SK-N-SH (cell line): ENCODE results near the gene PEX7. TPM values are rescaled to one million over a fixed set of nuclear protein-coding genes. Genes with fewer than 3 reads are reported as not detected.

Experiments used
- CTCF ChIA-PET: fragments of 300-600, 350-600 bp; formaldehyde crosslinking; extraction: SDS; loops from one replicate; lab custom pipeline; 2021; lab: Yijun Ruan, JAX
- POLR2A ChIA-PET: fragments of 350-600 bp; sonication (Branson Sonifier 250); formaldehyde crosslinking; extraction: SDS; loops from one replicate; lab custom pipeline; 2020; ENCODE audit warnings: antibody characterized with exemption, inconsistent platforms; lab: Yijun Ruan, JAX
- DNase-seq: peaks from one replicate; pipeline ENCODE4 v3.0.0; 2012
- H2AFZ ChIP-seq: fragments of 200-600 bp; sonication (generic); 2 replicates; pipeline ENCODE4 v1.8.1; 2016; ENCODE audit warnings: antibody characterized with exemption, mild to moderate bottlenecking, low read depth
- H3F3A ChIP-seq: fragments of 200-600 bp; sonication (generic); replicated peaks from 2 replicates; pipeline ENCODE3; 2016; ENCODE audit warnings: antibody characterized with exemption, mild to moderate bottlenecking; ENCODE audit not compliant: insufficient read depth
- H3K27ac ChIP-seq, 2 experiments: fragments of 200-500 bp in 1 of 2; fragments of 200-600 bp in 1 of 2; sonication (Bioruptor generic) in 1 of 2; sonication (generic), shearing (Covaris generic) in 1 of 2; 2 replicates each; pipeline versions ENCODE4 v1.5.1 to v1.6.1; 2014 to 2016; ENCODE audit warnings: low read depth in 2 of 2, inconsistent platforms in 1 of 2, low read length in 1 of 2, mild to moderate bottlenecking in 1 of 2, mixed read lengths in 1 of 2
- H3K27me3 ChIP-seq: fragments of 200-600 bp; sonication (generic), shearing (Covaris generic); 2 replicates; pipeline ENCODE4 v1.6.1; 2016; ENCODE audit warnings: mixed run types; ENCODE audit not compliant: insufficient read depth
- H3K36me3 ChIP-seq, 2 experiments: fragments of 200-500 bp in 1 of 2; fragments of 200-600 bp in 1 of 2; sonication (Bioruptor generic) in 1 of 2; sonication (generic) in 1 of 2; replicated peaks in 1 of 2; 2 replicates each; pipeline versions ENCODE3 to v1.5.1; 2014 to 2016; ENCODE audit warnings: low read length in 1 of 2, mild to moderate bottlenecking in 1 of 2; ENCODE audit not compliant: insufficient read depth in 2 of 2, control insufficient read depth in 1 of 2
- H3K4me1 ChIP-seq, 2 experiments: fragments of 200-500 bp in 1 of 2; fragments of 200-600 bp in 1 of 2; sonication (Bioruptor generic) in 1 of 2; sonication (generic), shearing (Covaris generic) in 1 of 2; 2 replicates each; pipeline versions ENCODE4 v1.5.1 to v1.6.1; 2014 to 2016; ENCODE audit warnings: low read depth in 1 of 2, low read length in 1 of 2, mixed run types in 1 of 2; ENCODE audit not compliant: insufficient read depth in 2 of 2, control insufficient read depth in 1 of 2
- H3K4me2 ChIP-seq: fragments of 200-600 bp; sonication (generic), shearing (Covaris generic); 2 replicates; pipeline ENCODE4 v1.6.1; 2017; ENCODE audit warnings: mixed run types
- H3K4me3 ChIP-seq, 2 experiments: fragments of 200-500 bp in 1 of 2; fragments of 200-600 bp in 1 of 2; sonication (Bioruptor generic) in 1 of 2; sonication (generic), shearing (Covaris generic) in 1 of 2; 2 replicates each; pipeline versions ENCODE4 v1.5.1 to v1.8.1; 2014 to 2016; ENCODE audit warnings: low read depth in 2 of 2, inconsistent platforms in 1 of 2, low read length in 1 of 2, mild to moderate bottlenecking in 1 of 2, mixed read lengths in 1 of 2, moderate library complexity in 1 of 2
- H3K79me2 ChIP-seq: fragments of 200-600 bp; sonication (generic); 2 replicates; pipeline ENCODE4 v1.8.1; 2017; ENCODE audit warnings: mild to moderate bottlenecking; ENCODE audit not compliant: insufficient read depth
- H3K9ac ChIP-seq: fragments of 200-600 bp; sonication (generic); 2 replicates; pipeline ENCODE4 v1.6.1; 2017; ENCODE audit warnings: mixed run types
- H3K9me2 ChIP-seq: fragments of 200-600 bp; sonication (generic); 2 replicates; pipeline ENCODE4 v1.6.1; 2017; ENCODE audit warnings: mixed run types
- H3K9me3 ChIP-seq: fragments of 200-600 bp; sonication (generic); 2 replicates; pipeline ENCODE4 v1.6.1; 2017; ENCODE audit warnings: mixed run types, mild to moderate bottlenecking, moderate library complexity
- H4K20me1 ChIP-seq: fragments of 200-600 bp; sonication (generic); 2 replicates; pipeline ENCODE4 v1.6.1; 2017; ENCODE audit warnings: mild to moderate bottlenecking, mixed run types; ENCODE audit not compliant: insufficient read depth
- CHD2 ChIP-seq: fragments of 150-350 bp; IDR thresholded peaks from 2 replicates; pipeline ENCODE4 v1.6.1; 2018; ENCODE audit warnings: low read length; ENCODE audit not compliant: partially characterized antibody
- ELF1 ChIP-seq: IDR thresholded peaks from 2 replicates; pipeline ENCODE4 v1.4.0; 2012
- FOSL2 ChIP-seq: IDR thresholded peaks from 2 replicates; pipeline ENCODE4 v1.4.0; 2012; ENCODE audit warnings: low read depth, mild to moderate bottlenecking, moderate library complexity, borderline replicate concordance
- FOXM1 ChIP-seq: IDR thresholded peaks from 2 replicates; pipeline ENCODE4 v1.4.0; 2012; ENCODE audit warnings: low read depth, mild to moderate bottlenecking
- GABPA ChIP-seq: IDR thresholded peaks from 2 replicates; pipeline ENCODE4 v1.4.0; 2012; ENCODE audit warnings: low read depth, mild to moderate bottlenecking
- GATA2 ChIP-seq: sonication (generic); formaldehyde crosslinking; IDR thresholded peaks from 2 replicates; pipeline ENCODE4 v1.5.0; 2020; ENCODE audit warnings: mild to moderate bottlenecking, missing genetic modification reagents
- JUND ChIP-seq: IDR thresholded peaks from 2 replicates; pipeline ENCODE4 v1.4.0; 2012
- MEF2A ChIP-seq: IDR thresholded peaks from 2 replicates; pipeline ENCODE4 v1.4.0; 2012; ENCODE audit warnings: low read depth, borderline replicate concordance
- MXI1 ChIP-seq: IDR thresholded peaks from 2 replicates; pipeline ENCODE4 v1.6.1; 2012; ENCODE audit warnings: mild to moderate bottlenecking, low read depth, low read length, improper control_type of control experiment
- POLR2AphosphoS5 ChIP-seq: IDR thresholded peaks from 2 replicates; pipeline ENCODE4 v1.6.1; 2012; ENCODE audit warnings: low read depth, low read length
- RFX5 ChIP-seq: IDR thresholded peaks from 2 replicates; pipeline ENCODE4 v1.6.1; 2012; ENCODE audit warnings: mild to moderate bottlenecking, improper control_type of control experiment, low read length
- SMC3 ChIP-seq: IDR thresholded peaks from 2 replicates; pipeline ENCODE4 v1.6.1; 2012; ENCODE audit warnings: low read depth, low read length, improper control_type of control experiment
- TAF1 ChIP-seq: IDR thresholded peaks from 2 replicates; pipeline ENCODE4 v1.6.1; 2012; ENCODE audit warnings: low read depth, mild to moderate bottlenecking, low read length, moderate library complexity, borderline replicate concordance
- ZBTB33 ChIP-seq: IDR thresholded peaks from 2 replicates; pipeline ENCODE4 v1.4.0; 2012; ENCODE audit warnings: low read depth, borderline replicate concordance
- WGBS: methylation state at CpG from one replicate; pipeline ENCODE4 v1.1.6; 2017; ENCODE audit warnings: low lambda C conversion rate; 5-methylcytosine and 5-hydroxymethylcytosine counted together
- polyA plus RNA-seq, 3 experiments: library from polyadenylated mRNA; depleted of rRNA; stranded (reverse); fragments of >200 nt; gene quantifications; 2 replicates each; pipeline ENCODE4 v1.2.3, GENCODE V29; 2012
- TF ChIP-seq, protein P1 (sequence below): IDR thresholded peaks from 2 replicates; pipeline ENCODE4 v1.4.0; 2012; ENCODE audit warnings: low read depth

The PEX7 gene
- polyA plus RNA-seq, 1 of the 3 experiments (the other 2 are of a cell fraction): 10.8 TPM

GRCh38 chr6:136866872-136867416 is 44.6 kb downstream of the PEX7 start:
- 59% methylated on average over 4 of the region's 4 CpGs for WGBS
- CTCF ChIA-PET: interaction anchor here (0.7 to 2.5 kb wide), 12 partner anchors 11 to 447 kb away, joined by 3 to 9 read pairs (median 4); partner anchors contain the start of genes MAP3K5 and SLC35D3
- TF ChIP-seq MXI1 (peak; percentile 30; the same call in 1 of the 2 replicates), ELF1 (no peak), MEF2A (no peak), CHD2 (no peak), JUND (no peak), GATA2 (CRISPR knock-in tag) (peak; percentile 41; the same call in 1 of the 2 replicates)

DNA sequence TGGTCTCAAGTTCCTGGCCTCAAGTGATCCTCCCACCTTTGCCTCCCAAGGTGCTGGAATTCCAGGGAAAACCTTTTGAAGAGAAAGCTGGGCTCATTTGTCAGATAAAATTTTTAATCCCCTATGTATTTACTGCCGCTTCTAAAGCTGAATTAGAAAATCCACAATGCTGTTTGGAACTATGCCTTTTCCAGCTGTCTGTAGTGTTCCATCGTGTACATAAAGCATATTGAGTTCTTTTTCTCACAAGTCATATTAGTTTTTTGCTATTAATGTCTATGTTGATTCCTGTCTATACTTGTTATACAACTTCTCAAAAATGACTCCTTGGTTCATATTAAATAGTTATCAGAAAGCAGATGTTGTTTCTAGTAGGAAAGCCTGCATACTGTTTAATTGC is 47.1 kb downstream of the PEX7 start:
- H4K20me1 ChIP-seq: no peaks in the 10 kb centered on the region
- no peaks in the 10 kb centered on the region for H3K79me2 ChIP-seq
- H3K4me3 ChIP-seq: no peak overlapping the region
- H3K4me1 ChIP-seq: peaks cover 4 to 14% of the 10 kb centered on the region in 2 experiments; a peak in 3 of 4 replicates
- no peaks in the 10 kb centered on the region for H3K9me2 ChIP-seq
- no peaks in the 10 kb centered on the region for H3F3A ChIP-seq
- peaks cover 24 to 28% of the 10 kb centered on the region in 2 experiments for H3K36me3 ChIP-seq
- WGBS: 90% methylated on average over 2 of the region's 2 CpGs
- ChIA-PET CTCF (interaction anchor here (1.5 kb wide), 1 partner anchor 24 kb away, joined by 3 read pairs; no protein-coding TSS in a partner anchor), POLR2A (no interaction called here)
- peak overlapping the region in 1 of 2 experiments; percentile 17; a peak in 1 of 4 replicates for H3K27ac ChIP-seq
- TF ChIP-seq RFX5 (no peak), FOXM1 (no peak), SMC3 (no peak), CHD2 (no peak), GABPA (no peak), FOSL2 (no peak), ZBTB33 (no peak), MXI1 (no peak), GATA2 (CRISPR knock-in tag) (no peak), POLR2AphosphoS5 (no peak), TAF1 (no peak)
- TF ChIP-seq, protein P1, sequence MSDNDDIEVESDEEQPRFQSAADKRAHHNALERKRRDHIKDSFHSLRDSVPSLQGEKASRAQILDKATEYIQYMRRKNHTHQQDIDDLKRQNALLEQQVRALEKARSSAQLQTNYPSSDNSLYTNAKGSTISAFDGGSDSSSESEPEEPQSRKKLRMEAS: no peak
- H3K4me2 ChIP-seq: no peak overlapping the region
- no peaks in the 10 kb centered on the region for H3K27me3 ChIP-seq
- H3K9me3 ChIP-seq: no peaks in the 10 kb centered on the region; the same call in 1 of the 2 replicates
- no peak overlapping the region for H2AFZ ChIP-seq
- no peak overlapping the region for H3K9ac ChIP-seq
- no peak for DNase-seq

More at GRCh38 chr6:136866872-136867416, 44.6 kb downstream of the PEX7 start:
- DNase-seq: peak; percentile 12
- Histone ChIP-seq H3K4me1 (peaks cover 4 to 15% of the 10 kb centered on the region in 2 experiments; a peak in 3 of 4 replicates), H3K79me2 (no peaks in the 10 kb centered on the region), H2AFZ (no peak overlapping the region), H3K9ac (no peak overlapping the region), H3K9me2 (no peaks in the 10 kb centered on the region), H3K4me3 (no peak overlapping the region), H4K20me1 (no peaks in the 10 kb centered on the region), H3K4me2 (peak overlapping the region; percentile 11; the same call in 1 of the 2 replicates), H3K9me3 (no peaks in the 10 kb centered on the region), H3F3A (no peaks in the 10 kb centered on the region), H3K27ac (peak overlapping the region in 1 of 2 experiments; percentile 89; a peak in 2 of 4 replicates), H3K27me3 (no peaks in the 10 kb centered on the region), H3K36me3 (peaks cover 5 to 6% of the 10 kb centered on the region in 2 experiments)
- POLR2A ChIA-PET: interaction anchor here (1.8 kb wide), 1 partner anchor 55 kb away, joined by 10 read pairs; the partner anchor contains the start of gene SLC35D3
